GM19023 (cell line): ENCODE results near the gene SSRP1.

Source experiments
- ATAC-seq: cut with Tn5 transposase; IDR thresholded peaks from one replicate; pipeline ENCODE4 v1.9.1; 2021; ENCODE audit warnings: mild to moderate bottlenecking, moderate library complexity; ENCODE audit not compliant: unreplicated experiment

The SSRP1 gene

GRCh38 chr11:57318178-57318577 is 17.5 kb downstream of the SSRP1 start:
- ATAC-seq = no peak

- ATAC-seq = no peak
Observed at GRCh38 chr11:57316017-57316416, 19.7 kb downstream of the SSRP1 start.

GRCh38 chr11:57315491-57315890 is 20.2 kb downstream of the SSRP1 start:
- ATAC-seq = no peak

- no peak for ATAC-seq
Observed at GRCh38 chr11:57314221-57314973, 21.3 kb downstream of the SSRP1 start.

- no peak for ATAC-seq
Observed at GRCh38 chr11:57313788-57314135, 21.9 kb downstream of the SSRP1 start.

GRCh38 chr11:57313071-57313787 is 22.5 kb downstream of the SSRP1 start:
- ATAC-seq = no peak

- no peak for ATAC-seq
Observed at GRCh38 chr11:57312511-57313021, 23.1 kb downstream of the SSRP1 start.

GRCh38 chr11:57311109-57311936 is 24.4 kb downstream of the SSRP1 start:
- peak; percentile 94 for ATAC-seq

GRCh38 chr11:57310630-57311086 is 25.0 kb downstream of the SSRP1 start:
- no peak for ATAC-seq

GRCh38 chr11:57310091-57310490 is 25.6 kb downstream of the SSRP1 start:
- no peak for ATAC-seq

GRCh38 chr11:57309106-57310059 is 26.3 kb downstream of the SSRP1 start:
- no peak for ATAC-seq

GRCh38 chr11:57308426-57309060 is 27.1 kb downstream of the SSRP1 start:
- ATAC-seq = no peak

GRCh38 chr11:57307666-57308270 is 27.9 kb downstream of the SSRP1 start:
- no peak for ATAC-seq

GRCh38 chr11:57306940-57307565 is 28.6 kb downstream of the SSRP1 start:
- no peak for ATAC-seq

GRCh38 chr11:57306161-57306876 is 29.4 kb downstream of the SSRP1 start:
- no peak for ATAC-seq

GRCh38 chr11:57305523-57305922 is 30.2 kb downstream of the SSRP1 start:
- ATAC-seq = no peak

- no peak for ATAC-seq
Observed at GRCh38 chr11:57303990-57304579, 31.6 kb downstream of the SSRP1 start.
